GM19395 (cell line): ENCODE measurements around the gene TMEM253.

ENCODE experiments used
- ATAC-seq: cut with Tn5 transposase; IDR thresholded peaks from one replicate; pipeline ENCODE4 v1.9.1; 2021; ENCODE audit warnings: mild to moderate bottlenecking, moderate library complexity; ENCODE audit not compliant: unreplicated experiment

TMEM253 gene

DNA sequence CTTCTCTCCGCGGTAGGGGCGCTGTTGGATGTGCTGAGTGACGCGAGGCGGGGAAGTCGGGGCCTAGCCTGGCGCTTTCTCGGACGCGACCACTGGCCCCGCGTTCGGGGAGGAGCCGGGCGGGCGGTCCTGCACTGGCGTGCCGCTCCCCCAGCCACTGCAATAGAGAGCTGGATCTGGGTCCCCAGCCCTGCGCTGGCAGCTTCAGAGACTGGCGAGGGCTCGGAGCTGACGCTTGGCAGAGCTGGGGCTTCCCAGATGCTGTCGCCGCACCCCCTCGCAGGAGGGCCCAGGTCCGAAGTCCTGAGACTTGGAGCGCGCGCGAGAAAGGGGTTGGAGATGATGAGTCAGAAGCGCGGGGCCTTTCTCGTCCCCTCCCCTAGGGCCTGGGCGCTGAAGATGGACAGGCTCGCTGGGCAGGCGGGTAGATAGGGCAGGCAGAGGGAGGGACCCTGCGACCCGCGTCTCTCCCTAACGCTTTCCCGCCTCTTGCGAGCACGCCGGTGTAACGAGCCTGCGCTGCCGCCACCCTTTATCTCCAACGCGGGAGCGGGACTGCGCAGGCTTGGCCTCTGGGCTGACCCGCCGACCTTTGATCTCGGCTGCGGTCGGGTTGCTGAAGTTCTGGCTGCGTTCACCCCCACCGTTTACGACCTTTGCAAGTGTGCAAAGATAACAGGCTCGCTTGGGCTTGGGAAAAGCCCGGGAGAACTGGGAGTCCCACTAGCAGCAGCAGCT lies 3.0 kb downstream of the TMEM253 start:
- ATAC-seq = peak; percentile 90

DNA sequence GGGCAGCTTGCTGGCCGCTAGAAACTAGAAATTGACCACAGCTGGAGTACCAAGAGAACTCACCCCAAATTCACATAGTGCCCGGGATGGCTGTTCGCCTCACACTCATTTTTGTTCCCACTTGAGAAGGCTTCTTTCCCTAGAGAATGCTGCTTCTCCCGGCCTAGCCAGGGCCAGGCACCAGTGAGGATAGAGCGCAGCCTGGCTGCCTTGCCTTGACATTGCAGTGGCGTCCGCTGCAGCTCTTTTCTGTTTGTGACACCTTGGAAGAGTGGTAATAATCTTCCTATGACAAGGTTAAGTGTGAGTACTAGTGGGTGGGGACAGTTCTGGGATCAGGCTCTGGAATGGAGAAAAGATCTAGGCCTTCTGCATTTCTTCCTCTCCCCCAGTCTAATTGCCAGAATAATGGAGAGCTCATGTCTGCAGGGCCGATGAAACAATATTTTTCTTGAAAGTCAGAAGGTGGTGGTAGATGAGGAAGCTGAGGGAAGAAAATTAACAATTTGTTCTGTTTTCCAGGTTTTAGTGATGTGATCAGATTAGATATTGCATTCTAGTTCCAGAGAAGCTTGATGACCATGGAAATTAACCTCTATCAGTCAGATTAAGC lies 3.7 kb downstream of the TMEM253 start:
- ATAC-seq = peak; percentile 43

DNA sequence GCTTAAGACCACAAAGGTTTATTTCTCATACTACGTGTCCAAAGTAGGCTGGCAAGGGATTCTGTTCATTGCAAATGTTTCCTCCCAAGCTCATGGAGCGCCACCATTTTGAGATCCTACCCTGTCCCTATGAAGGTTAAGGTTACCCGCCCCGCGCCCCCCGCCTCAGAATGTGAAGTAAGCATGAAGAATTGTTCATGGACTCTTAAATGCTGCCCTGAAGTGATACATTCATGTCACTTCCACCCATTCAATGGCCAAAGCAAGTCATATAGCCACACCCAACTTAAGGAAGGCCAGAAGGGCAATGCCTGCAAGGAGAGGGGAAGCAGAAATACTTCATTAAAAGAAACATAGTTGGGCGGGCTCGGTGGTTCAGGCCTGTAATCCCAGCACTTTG lies 4.2 kb downstream of the TMEM253 start:
- ATAC-seq = no peak

DNA sequence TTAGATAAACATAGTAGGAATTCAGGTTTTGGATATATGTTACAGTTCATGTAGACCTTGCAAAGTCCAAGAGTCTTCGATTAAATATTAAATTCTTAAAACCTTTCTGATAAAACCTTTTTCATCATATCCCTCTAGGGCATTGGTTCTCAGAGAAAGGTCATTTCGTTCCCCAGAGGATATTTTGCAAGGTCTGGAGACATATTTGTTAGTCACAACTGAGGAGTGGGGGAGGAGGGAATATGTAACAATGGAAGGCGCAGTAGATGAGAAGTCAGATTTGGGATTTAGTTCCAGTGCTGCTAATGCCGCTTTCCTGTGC lies 5.3 kb downstream of the TMEM253 start:
- no peak for ATAC-seq

DNA sequence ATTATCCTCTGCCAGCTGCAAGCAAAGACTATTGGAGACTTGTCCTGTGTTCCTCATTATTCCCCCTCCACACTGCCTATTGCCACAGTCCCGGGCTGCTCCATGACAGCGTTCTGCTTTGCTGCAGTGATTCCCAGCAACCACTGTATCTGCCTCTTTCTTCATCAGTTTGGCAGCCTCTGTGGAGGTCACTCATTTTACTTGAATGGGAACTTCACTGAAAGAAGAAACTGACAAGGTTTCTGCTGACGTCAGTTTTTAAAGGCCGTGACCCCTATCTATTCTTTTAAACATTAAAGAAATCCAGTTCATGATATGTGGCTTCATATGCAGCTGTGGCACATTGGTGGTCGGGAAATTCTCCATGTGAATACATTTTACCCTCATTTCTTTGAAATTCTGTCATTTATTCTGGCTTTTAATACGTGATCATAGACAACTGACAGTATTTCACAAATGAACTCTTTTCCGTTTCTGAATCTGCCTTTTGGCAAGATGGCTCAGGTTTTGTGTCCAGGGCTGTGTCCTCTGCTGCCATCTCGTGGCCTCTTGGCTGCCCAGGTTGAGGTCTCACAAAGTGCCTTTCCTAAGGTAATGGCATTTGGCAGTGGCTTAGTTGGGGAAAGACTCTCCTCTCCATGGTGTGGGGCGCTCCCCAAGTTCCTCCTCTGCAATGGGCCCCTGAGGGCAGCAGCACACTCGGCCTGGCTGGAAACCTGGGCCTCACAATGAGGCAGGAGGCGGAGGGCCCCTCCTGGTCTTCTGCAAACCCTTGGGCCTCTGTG lies 5.8 kb downstream of the TMEM253 start:
- ATAC-seq = no peak

DNA sequence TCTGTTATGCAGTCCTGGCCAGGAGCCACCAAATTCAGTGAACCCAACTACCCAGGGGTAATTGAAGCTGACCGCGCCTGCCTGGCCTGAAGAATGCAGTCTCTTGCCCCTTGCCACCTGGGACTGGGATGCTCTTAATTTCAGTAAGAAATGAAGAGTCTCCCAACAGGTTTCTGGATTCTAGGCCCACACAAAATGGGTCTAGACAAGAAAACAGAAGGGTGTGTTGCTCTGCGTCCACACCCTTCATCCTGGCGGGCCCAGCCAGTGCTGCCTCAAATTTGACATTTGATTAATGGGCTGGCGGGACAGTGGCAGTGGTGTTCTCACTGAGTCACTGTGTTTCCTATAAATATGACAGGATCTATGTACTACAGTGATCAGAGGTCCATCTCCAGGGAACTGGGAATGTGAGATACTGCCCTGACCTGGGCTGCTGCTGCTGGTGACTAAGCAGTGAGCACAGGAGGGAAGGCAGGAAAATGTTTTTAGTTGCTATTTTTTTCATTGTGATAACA lies 6.5 kb downstream of the TMEM253 start:
- ATAC-seq = no peak

DNA sequence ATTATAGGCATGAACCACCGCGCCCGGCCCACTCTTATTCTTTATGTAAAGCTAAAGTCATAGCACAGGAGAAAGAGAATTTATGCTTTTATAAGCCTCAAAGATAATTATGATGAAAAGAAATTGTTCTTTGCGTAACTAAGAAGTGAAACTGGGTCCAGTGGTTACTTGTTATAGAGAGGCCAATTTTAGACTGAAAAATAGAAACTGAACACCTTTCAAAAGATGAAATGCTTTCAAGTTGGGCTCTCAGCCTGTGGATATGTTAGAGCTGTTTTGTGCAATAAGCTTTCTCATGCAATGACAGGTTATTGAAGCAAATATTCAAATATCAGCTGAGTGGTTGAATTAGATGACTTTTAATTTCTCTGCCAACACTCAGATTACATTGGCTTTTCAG lies 7.9 kb downstream of the TMEM253 start:
- no peak for ATAC-seq

DNA sequence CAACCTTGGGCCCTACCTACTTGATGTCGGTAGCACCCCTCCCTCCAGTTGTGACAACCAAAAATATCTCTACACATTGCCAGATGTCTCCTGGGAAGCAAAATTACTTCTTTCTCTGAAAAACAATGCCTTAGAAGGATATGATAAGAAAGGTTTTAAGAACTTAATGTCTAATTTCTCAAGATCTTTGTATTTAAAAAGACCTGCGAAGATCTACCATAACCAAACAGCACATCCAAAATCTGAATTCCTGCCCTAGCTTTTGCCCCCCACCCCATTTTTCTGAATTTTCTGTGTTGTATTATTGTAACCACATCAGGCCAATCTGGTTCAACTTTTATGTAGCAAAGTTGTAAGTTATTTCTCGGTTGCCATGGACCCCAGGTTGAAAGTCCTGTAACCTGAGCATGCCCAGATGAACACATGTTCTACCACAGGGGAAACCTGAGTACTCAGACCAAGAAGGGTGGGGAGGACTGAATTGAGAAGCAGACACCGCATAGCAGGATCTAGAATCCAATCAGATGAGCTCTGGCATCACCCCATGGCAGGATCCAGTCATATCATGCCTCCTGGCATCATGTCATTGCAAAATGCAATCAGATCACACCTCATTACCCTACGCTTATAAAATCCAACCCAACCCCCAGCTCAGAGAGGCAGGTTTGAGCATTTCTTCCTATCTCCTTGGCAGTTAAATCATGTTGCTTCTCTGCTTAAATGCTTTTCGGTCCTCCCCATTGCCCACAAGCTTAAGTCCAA lies 8.7 kb downstream of the TMEM253 start:
- ATAC-seq = peak; percentile 52

DNA sequence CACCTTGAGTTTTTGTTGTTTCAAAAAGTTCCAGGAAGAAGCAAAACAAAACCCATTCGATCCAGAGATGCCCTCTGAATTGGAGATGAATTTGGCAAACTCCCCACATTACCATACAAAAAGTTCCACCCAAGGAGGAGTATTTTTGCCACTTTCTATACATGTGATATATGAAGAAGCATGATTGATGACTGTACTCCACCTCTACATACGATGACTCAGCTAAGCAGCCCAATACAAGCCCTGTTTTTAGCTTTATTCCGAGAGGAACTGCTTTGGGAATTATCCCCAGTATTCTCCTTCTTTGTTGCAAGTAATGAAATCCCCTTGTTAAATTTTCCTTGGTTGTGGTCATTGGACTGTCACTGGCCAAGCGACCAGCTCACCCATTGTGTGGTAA lies 11.4 kb downstream of the TMEM253 start:
- ATAC-seq = no peak

DNA sequence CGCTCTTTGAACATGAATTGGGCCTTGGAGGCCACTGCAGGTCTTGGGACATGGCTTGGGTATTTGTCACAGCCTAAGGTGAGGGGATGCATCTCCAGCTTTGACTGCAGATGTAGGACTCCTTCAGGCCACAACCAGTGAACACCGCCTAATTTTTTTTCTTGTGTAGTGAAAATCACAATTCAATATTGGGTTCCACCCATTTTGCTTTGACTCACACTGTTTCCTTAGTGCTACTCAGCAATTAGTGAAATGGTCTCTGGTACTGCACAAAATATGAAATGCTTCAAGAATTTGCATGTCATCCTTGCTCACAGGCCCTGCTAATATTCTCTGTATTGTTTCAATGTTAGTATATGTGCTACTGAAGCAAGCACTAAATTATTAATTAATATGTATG lies 12.5 kb downstream of the TMEM253 start:
- ATAC-seq = no peak

DNA sequence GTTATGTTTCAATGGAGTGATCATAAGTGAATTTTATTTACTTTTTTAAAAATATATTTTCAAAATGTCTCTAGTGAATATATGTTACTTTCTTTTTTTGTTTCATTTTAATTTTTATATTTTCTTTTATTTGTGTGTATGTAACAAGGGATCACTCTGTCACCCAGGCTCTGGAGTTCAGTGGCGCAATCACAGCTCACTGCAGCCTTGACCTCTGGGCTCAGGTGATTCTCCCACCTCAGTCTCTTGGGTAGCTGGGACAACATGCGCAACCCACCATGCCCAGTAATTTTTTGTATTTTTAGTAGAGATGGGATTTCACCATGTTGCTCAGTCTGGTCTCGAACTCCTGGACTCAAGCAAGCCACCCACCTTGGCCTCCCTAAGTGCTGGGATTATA lies 18.1 kb downstream of the TMEM253 start:
- ATAC-seq = no peak

DNA sequence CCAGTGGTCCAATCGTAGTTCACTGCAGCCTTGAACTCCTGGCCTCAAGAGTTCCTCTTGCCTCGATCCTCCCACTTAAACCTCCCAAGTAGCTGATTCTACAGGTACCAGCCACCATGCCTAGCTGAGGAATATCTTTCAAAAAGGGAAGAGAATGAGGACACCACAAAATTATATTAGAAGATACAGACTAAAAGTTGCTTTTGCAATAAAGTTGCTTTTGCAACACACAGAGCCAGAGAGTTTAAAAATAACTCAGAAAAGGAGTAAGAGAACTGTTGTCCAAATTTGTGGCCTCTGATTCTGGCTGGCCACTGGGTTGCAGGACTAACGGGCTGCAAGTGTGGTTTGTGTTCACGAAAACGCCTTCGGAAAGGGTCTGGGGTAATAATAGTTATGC lies 19.8 kb downstream of the TMEM253 start:
- no peak for ATAC-seq

DNA sequence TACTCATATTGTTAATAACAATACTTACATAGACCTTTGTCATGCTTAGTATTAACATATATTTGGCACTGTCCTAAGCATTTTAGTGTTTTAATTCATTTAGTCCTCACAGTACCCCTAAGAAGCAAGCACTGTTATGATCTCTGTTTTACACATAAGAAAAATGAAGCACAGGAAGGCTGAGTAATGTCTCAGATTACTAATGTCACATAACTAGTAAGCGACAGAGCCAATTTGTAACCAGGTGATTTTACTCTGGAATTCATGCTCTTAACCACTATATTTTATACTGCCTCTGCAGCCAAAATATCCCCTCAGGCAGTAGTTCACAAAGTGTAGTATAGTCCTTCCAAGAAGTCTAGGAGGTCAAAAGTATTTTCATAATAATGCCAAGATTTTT lies 20.3 kb downstream of the TMEM253 start:
- ATAC-seq = no peak

DNA sequence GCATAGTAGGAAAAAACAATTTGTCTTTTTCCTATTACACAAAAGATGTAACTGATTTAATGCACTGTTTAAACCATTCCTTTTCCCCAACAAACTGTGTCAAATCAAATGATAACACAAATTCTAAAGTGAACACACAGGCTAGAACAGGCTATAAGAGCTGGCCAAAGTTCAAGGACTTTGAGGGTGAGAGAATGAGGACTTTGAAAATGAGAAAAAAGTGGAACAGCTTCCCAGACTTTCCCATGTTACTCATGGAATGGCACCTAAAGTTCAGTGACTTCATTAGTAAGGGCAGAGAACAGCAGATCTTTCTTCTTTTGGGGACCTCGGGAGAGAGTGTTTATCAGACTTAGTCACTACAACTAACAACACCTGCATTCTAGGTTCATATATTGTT lies 22.6 kb downstream of the TMEM253 start:
- no peak for ATAC-seq

DNA sequence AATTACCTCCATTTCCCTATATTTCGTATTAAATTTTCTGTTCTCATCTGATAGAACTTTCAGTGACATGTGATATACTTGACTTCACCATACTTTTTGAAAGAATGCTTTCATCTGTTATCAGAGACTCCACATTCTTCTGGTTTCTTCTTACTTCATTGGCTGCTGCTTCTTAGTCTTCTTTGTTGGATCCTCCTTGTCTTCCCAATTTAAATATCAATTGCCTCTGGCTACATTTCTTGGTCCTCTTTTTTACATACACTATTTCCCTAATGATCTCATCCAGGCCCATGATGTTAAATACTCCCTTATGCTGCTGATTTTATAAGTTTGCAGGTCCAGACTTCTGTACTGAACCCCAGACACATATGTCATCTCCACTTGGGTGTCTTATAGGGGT lies 33.0 kb downstream of the TMEM253 start:
- ATAC-seq = no peak

DNA sequence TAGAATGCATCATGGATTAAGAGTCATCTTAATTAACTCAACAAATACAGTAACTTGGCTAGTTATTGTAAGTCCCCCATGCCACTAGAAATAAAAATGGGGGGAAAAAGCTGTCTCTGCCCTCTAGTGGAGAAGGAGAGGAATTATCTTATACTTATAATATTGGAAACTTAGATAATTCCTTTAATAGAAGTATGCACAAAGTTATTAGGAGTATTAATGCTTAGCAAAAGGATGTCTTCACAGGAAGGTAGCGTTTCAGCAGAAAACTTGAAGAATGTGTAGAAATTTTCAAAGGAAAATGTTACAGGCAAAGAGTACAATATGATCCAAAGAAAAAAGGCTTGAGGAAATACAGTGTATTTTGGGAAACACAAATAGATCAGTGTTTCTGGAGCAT lies 35.2 kb downstream of the TMEM253 start:
- no peak for ATAC-seq

DNA sequence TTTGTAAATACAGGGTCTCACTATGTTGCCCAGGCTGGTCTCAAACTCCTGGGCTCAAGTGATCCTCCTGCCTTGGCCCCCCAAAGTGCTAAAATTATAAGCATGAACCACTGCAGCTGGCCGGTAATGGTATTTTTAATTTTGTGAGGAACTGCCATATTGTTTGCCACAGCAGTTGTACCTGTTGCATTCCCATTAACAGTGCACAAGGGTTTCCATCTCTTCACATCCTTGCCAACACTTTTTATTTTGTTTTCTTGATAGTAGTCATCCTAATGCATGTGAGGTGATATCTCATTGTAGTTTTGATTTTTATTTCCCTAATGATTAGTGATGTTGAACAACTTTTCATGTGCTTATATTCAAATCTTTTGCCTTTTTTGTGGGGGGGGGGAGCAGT lies 41.5 kb downstream of the TMEM253 start:
- ATAC-seq = no peak

DNA sequence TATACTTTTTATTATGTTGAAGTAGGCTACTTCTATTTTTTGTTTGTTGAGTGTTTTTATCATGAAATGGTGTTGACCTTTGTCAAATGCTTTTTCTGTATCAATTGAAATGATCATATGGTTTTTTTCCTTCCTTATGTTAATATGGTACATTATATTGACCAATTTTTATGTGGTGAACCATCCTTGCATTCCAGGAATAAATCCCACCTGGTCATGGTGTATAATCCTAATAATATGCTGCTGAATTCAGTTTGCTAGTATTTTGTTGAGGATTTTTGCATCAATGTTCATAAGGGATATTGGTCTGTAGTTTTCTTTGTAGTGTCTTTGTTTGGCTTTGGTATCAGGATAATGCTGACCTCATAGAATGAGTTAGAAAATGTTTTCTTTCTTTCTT lies 44.6 kb downstream of the TMEM253 start:
- ATAC-seq = no peak

DNA sequence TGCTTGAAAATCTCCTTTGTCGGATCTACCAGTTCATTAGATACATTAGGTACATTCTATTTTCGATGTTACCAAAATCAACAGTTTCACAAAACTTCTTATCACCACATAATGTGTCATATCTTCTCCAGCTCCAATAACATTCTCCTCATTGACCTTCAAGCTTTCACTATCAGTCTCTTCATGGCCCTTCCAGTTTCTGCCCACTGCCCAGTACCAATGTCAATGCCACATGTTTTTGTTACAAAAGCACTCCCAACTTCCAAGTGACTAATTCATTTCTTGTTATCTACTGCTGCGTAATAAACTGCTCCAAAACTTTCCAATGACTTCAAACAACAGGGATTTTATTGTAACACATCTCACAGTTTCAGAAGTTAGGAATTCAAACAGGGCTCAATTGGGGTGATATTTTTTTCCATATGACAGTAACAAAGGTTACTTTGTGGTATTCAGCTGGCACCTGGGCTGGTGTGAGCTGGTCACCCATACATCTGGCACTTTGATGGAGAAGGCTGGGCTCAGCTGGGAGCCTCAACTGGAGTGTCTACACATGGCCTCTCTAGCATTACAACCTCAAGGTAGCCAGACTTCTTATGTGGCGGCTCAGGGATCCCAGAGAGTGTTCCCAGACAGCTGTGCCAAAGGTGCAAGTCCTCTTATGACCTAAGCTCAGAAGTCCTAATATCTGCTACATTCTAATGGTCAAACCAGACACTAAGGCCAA lies 48.9 kb downstream of the TMEM253 start:
- ATAC-seq = no peak
